PFSK-1 (cell line): Measurements from ENCODE around the gene CEP85L.

ENCODE experiments used
- SIN3A ChIP-seq: IDR thresholded peaks from 2 replicates; pipeline ENCODE4 v1.6.1; 2012; ENCODE audit warnings: mild to moderate bottlenecking, low read length, moderate library complexity, borderline replicate concordance; ENCODE audit not compliant: insufficient read depth
- TAF1 ChIP-seq: IDR thresholded peaks from 2 replicates; pipeline ENCODE4 v1.6.1; 2012; ENCODE audit warnings: low read length, control low read depth, borderline replicate concordance; ENCODE audit not compliant: insufficient read depth

- TF ChIP-seq TAF1: no peak
- TF ChIP-seq SIN3A: no peak
These were observed 20.5 kb downstream of the CEP85L start for GRCh38 chr6:118630923-118631322.
